ENCODE data around the gene HSPA2.
A peak's percentile ranks its signal among the peaks of the same experiment; 100 is the strongest.

The HSPA2 gene

DNA sequence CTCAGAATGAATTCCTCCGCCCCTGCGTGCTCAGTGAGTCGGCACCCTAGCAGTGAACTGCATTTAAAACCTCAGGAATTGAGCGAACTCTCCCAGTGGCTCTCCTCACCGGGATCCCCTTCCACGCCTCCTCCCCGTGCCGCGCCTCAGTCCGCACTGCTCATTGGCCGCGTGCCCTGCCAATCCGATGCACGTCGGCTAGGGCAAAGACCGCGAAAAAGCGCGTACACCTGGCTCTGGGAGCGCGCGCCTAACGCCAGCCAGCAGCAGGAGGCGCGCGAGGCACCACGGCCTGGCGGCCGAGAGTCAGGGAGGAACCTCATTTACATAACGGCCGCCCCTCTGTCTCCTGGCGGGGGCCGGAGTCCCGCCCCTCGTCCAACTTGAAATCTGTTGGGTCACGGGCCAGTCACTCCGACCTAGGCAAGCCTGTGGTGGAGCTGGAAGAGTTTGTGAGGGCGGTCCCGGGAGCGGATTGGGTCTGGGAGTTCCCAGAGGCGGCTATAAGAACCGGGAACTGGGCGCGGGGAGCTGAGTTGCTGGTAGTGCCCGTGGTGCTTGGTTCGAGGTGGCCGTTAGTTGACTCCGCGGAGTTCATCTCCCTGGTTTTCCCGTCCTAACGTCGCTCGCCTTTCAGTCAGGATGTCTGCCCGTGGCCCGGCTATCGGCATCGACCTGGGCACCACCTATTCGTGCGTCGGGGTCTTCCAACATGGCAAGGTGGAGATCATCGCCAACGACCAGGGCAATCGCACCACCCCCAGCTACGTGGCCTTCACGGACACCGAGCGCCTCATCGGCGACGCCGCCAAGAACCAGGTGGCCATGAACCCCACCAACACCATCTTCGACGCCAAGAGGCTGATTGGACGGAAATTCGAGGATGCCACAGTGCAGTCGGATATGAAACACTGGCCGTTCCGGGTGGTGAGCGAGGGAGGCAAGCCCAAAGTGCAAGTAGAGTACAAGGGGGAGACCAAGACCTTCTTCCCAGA is at the start of gene HSPA2:
Gene HSPA2, plus strand, starts transcription at position 534 of the 995 bp plus-strand sequence. Its CDS starts 109 bp downstream, at position 643.
- peak; percentile 97 for DNase-seq

DNA sequence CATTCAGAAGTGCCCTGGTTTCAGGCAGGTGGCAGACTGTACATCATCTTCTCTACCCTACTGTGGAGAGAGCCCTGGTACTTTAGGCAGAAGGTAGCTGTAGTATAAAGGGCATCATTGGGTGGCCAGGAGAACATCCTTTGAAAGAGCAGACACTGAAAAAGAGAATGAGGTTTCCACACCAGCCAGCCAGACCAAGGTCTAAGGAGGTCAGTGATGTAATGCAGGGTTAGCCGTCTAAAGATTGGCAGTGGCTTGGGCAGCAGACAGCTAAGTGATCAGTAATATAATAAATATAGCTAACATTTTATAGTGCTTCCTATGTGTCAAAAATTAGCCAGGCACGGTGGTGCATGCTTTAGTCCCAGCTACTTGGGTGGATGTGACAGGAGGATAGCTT is 48.9 kb upstream of the HSPA2 start:
- no peak for DNase-seq

DNA sequence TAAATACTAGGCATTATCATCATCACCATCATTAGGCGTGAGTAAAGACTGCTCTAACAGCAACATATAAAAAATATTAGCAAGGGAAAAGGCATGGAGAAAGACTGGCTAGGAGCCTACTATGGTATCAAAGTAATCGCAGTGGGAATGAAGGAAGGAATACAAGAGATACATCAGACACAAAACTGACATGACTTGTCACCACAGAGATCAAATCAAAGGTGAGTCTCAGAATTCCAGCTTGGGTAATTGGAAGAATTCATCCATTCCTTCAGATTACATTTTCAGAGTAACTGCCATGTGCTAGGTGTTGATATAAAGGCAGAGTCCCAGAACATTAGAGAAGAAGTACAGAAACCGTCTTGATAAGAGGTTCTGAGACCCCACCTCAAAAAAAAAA is 47.1 kb upstream of the HSPA2 start:
- no peak for DNase-seq

DNA sequence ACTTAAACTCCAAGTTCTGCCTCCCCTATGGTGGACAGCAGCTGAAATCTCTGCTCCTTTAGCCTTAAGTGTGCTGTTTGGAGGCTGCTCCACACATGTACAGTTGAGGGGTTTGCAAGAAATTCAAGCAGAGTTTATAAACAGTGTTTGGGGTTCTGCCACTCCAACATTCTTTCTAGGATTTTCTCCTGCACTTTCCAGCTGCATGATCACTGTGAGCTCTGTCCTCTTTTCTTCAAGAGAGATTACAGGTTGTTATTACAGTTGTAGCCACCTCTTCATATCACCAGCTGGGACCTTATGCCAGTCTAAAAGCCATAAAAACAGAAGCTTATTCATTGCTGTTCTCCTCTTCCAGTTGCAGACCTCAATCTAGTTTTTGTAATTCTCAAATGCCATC is 45.3 kb upstream of the HSPA2 start:
- no peak for DNase-seq

DNA sequence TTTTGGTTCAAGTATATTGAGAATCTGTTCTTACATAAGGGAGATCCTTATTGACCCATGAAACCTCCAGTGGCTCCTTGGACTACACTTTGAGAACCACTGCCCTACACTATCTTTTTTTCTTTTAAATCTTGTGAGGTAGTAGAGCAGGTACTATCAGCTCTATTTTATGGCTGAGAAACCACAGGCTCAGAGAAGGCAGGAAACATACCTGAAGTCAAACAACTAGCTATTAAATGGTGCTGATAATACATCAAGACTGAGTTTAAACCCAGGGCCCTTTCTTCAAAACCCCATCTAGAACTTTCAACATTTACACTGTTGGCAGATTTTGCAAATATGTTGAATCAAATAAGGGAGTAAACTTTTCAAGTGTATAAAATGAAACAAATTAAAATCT is 43.8 kb upstream of the HSPA2 start:
- no peak for DNase-seq

DNA sequence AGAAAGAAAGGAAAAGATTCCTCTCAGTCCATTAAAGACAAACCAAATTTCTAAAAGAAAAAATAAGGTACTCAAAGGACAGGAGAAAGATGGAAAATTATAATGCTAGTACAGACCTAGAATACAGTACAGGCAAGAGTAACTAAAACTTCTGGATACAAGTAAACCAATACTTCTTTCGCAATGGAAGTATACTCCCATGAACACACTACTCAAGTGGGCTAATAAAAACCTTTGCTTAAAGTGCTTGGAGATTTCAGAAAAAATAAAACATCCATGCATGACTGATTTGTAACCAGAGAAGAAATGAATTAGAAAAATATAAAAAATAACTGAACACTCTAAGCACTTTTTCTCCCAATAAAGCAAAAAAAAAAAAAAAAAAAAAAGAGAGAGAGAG is 40.5 kb upstream of the HSPA2 start:
- no peak for DNase-seq

DNA sequence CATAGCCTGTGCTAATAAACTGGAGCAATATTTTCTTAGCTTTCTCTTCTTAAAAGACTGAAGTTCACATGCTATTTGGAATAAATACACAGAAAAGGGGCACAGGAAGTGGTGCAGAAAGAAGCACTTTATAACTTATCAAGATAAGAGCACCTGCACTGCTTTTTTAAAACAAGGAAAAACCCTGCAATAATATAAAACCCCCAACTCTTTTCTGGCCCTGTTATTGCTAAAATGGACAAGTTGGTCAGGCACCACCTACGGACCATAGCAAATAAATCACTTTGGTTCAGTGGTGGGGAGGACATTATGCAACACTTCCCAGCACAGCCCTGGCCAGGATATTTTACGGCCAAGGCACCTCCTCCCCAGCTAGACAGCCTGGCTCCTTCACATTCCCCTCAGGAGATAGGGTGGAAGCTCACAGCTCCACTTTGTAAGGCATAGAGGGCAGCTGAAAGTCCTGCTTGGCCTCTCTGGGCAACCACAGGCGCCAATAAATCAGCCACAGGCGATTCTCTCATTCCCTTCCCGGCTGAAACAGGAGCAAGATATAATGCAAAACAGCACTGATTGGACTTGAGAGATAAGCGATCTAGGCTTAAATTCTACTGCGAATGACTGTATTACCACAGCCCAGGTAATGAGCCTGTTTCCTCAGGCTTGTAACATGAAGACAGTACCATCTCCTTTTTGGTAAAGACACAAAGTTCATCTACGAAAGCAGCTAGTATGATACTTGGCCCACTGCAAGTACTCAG is 39.0 kb upstream of the HSPA2 start:
- DNase-seq: no peak

DNA sequence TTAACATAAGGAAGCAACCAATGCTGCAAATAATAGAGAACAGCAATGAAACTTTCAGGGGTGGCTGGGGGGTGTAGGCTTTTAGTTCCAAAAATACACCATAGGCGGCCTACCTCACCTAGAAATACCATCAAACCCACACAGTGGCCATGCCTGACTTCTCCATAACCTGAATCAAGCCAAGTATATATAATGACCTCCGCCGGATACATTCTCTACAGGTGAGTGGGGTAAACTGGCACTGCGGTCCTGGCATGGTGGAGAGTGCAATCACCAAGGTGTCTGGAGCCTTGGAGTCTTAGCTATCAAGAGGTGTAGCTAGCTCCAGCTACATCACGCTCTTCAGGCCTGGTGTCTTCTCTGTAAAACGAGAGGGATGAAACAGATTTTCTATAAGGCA is 38.1 kb upstream of the HSPA2 start:
- no peak for DNase-seq

DNA sequence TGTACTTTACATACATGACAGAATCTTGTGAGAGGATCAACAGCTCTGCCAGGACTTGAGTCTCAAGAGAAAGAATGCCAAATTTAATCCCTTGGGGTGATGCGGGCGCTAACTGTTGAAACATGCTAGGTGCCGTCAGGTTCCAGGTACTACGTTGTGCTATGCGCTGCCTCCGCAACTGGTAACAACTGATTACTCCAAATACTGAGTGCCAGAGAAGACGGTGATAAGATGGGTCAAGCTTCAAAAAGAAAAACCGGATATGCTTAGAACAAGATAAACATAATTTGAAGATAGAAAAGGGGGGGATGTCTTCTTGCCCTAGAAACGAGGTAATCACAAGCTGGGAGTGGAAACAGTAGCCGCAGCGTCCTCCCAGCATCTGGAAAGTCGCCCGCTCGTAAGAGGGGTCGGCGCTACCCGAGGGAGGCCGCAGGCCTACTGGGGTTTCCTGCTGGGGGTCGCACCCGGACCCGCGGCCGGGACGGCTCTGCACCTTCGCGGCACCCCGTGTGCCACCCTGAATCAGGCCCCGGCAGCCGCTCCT is 37.6 kb upstream of the HSPA2 start:
- DNase-seq: no peak

DNA sequence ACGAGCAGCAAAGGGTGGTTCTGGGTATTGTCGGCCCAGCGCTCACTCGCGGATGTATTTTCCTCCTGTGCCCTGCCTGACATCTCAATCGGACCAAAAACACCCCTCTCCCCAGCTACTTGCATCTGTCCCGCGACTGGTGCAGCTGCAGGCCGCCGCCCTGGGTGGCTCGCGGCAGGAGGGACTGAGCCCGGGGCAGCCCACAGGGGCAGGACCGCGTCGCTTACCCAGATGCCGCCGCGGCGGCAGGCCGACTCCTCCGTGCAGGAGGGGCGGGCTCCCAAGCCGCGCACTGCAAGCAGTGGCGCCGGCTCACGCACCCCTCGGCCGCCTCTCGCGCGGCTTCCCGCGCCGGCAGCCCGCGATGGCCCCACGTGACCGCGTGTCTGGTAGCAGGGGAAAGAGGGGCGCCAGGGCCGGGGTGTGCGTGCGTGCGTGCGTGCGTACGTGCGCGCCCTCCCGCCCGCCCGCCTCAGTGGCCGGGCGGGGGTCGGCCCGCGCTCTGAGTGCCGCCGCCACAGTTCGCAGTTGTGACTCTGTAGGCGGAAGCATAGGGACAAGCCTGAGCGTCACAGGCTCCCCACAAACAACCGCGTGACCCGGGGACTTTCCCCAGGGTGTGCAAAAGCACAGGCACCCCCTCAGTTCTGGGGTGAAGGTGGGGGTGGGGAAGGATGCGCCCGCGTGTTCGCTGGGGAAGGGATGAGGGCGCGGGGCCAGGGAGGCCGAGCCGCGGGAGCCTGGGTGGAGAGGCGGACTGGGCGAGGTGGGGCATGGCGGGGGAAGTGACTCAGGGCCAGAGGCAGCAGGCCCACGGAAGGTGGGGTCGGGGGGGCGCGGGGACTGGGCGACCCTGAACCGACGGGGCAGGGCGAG is 36.9 kb upstream of the HSPA2 start, which contains the start of gene ZBTB25:
Gene ZBTB25, minus strand, starts transcription at position 405 of the 876 bp plus-strand sequence. CDS start 13,305 bp downstream, outside the sequence.
- DNase-seq: peak; percentile 71

DNA sequence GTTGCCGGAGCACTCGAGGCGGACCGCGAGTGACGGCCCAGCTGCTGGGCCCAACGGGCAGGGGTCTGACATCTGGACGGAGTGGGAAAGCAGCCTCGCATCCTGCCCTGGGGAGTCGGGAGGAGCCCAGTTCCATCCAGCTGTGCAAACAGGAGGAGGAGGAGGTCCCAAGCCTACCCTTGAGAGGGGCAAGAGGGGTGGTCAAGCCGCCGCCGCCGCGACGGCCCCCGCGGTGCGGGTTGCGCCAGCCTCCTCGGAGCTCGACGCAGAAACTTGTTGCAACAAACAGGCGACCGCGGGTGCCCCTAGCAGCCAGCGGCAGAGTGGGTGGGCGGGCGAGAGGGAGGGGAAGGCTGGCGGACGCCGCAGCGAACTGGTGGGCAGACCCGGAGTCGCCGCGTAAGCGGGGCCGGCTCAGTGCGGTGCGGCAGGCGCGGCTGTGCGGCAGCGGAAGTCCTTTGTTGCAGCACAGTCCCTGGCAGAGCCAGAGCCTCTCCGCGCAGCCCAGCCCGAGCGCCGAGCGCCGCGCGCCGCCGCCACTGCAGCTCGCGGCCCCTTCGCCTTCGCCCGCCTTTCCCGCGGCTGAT is 36.1 kb upstream of the HSPA2 start, which contains the start of gene ZBTB1:
Gene ZBTB1, plus strand, starts transcription at position 461 of the 587 bp plus-strand sequence. CDS start 16,735 bp downstream, outside the sequence.
- DNase-seq: peak; percentile 70

DNA sequence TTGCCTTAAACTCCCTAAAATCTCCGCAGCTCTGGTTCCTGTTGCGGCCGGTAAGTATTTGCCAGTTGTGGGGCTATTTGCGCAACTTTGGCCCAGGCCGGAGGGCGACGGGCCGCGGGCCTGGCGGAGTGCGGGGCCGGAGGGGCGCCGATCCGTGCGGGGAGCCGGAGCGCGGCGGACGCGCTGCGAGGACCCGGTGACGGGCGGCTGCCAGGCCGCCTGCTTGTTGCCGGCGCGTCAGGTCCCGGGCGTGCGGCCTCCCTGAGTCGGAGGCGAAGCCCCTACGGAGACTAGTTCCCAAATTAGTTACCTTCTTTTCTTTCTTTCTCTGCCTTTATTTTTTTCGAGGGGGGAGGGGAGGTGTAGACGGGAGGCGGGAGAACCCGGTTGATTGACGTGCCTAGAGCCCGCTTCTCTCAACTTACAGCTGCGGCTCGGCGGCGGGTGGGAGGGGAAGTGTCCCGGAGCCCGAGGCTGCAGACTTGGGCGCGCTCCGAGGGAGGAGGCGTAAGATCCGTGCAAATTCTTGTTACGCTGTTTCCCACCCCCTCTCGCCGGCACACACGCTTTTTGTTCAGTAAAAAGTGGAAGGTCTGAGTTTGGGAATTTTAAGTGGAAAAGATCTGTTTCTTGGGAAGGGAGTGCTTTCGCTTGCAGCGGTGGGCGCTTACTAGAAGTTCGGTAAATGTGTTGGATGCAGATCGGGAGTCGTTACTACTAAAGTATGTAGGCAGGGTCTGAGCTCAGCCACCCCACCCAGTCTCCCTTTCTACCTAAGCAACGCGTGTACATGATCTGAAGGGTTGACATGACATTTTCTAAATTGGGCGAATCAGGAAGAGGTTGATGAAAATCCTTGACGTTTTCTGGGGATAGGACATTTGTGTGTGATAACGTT is 35.4 kb upstream of the HSPA2 start:
- peak; percentile 54 for DNase-seq

DNA sequence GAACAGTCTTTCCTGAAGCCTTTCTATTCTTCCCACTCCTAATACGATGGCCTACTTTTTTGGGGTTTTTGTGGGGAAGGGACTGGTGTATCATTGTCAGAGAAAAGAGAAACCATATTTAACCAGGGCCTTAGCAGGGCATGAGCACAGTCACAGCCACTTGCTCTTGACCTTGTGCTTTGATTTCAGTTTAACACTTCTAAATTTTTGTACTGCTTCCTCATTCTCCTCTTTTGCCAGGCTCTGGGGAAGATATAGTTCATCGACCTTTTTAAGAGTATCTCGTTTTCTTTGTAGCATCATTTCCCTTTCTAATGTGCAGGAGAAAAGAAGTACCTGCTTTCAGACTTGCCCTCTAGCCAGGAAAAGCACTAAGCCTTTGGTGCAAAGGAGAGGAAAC is 33.8 kb upstream of the HSPA2 start:
- no peak for DNase-seq

DNA sequence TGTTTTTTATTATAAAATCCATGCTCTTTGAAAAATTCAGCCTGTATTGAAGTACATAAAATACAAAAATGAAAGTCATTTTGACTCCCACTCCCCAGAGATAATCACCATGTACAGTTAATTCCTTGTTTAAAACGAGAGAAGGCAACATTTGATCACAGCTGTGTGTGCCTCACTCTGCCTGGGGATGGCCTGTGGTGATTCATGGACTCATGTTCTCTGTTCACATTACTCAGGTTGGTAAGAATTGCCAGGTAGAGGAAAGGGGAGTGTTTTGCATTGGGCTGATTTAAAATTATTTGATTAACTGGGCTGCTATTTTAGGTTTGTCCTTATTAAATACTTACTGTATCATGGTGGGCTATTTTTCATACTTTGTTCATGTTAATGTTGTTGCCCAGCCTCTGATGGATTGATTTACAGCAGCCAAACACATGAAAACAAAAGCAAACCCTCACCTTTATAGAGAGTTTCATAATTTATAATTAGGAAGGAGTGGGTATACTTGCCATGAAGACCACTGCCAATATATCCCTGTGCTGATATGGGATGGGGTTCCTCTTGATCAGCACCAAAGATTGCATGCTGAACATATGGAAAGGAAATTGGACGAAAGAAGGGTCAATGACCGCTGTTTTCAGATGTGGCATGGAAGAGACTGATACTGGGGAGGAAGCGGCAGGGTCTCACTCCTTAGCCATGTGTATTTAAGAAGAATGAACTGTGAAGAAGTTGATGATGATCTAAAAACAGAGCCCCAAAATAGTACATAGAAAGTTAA is 33.0 kb upstream of the HSPA2 start:
- no peak for DNase-seq

DNA sequence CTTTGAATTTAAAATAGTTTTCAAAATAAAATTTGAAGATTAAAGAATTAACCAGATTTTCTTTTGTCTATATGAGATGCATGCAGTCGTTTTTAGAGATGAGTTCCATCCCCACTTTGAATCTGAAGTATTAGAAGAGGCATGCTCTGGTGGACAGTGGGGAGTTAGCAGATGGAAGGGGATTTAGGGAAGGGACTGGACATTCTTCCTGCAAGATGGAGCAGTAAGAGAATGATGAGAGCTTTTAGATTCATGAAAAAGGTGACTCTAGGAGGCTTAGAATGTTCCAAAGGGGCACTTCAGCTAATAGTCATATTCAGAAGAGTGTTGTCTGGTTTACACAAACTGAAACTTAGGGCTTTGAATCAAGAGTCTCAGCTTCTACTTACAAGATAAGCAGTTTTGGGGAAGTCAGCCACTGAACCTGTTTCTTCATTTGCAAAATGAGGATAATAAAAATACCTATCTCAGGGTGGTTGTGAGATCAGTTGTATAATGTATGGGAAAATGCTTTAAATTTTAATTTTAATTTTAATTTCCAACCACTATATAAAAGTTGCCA is 32.2 kb upstream of the HSPA2 start:
- no peak for DNase-seq

DNA sequence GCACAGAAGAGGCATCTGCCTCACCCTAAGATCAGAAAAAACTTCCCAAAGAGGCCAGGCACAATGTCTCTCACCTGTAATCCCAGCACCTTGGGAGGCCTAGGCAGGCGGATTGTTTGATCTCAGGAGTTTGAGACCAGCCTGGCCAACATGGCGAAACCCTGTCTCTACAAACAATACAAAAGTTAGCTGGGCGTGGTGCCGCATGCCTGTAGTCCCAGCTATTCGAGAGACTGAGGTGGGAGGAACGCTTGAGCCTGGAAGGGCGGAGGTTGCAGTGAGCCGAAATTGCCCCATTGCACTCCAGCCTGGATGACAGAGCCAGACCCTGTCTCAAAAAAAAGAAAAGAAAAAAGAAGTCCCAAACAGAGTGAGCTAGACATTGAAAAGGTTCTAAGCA is 31.5 kb upstream of the HSPA2 start:
- DNase-seq: no peak

DNA sequence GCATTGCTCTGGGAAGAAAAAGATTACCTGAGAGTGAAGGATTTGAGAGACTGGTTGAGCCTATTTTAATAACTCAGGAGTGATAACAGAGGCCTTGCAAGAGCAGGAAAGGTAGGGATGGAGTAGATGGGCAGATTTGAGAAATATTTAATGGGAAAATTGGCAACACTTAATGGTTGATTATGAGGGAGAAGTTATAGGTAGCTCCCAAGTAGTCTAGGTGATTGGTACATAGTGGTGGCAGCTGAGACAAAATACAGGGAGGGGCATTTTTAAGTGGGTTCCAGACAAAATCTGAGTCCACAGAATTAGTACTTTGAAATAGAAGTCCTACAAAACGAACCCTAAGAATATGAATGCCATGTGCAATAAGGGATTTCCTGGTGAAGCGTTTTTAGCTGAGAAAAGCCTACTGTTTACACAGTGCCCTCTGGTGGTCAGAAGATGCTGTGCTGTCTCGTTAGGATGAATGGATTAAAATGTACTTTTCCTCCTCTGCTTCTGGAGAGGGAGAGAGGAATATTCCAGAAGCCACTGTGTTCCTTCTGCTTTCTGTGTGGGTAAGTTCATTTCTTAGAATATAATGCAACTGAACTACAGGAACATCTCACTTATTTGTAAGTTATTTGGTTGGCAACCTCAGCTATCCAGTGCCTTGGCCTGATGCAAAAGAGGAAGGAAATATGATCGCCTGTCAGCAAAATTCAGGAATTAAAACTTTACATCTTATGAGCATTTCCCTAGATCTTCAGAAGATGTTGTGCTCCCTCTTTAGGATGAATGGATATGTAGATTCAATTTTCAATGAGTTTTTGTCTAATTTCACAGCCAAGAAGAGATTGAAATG is 29.5 kb upstream of the HSPA2 start:
- no peak for DNase-seq

DNA sequence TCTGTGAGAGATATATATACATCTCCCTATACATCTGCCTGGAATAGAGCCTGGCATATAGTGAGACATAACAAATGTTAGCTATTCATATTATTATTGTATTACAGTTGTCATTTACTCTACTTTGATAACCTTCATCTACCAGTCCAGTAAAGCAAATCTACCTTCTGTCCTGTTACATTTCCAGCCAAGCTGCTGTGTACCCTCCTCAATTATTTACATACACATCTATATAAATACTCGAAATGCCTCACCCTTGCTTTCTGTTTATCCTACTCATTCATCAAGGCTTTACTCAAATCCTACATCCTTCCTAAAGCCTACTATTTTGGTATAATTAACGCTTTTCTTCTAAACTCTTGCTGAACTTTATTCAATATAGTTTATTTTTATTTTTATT is 27.3 kb upstream of the HSPA2 start:
- no peak for DNase-seq

DNA sequence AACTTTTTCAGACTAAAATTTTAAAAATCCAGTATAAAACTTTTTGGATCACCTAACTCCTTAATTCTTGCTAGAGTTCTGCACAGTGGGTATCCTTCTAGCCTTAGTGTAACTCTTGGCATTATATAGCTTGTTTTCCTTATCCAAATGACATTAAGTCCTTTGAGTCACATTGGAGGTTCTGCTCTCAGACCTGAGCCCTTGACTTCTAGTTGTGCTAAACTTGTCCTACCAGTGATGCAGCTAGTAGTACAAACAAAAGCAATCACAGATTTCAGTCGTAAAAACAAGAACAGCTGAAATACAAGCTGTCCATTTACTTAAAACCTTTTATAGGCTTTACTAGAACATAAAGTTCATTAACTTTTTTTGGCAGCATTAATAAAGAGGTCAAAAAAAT is 25.5 kb upstream of the HSPA2 start:
- DNase-seq: no peak
